GM10248 (cell line): ENCODE measurements around the gene SCNM1.
"Not testable (repeated sequence)": the region's sequence is repeated elsewhere in the genome, so short reads cannot be mapped to it uniquely, and the experiment has no call there.

ENCODE experiments used
- CTCF ChIA-PET: fragments of 300-600 bp; sonication (Branson Sonifier 250); formaldehyde crosslinking; extraction: SDS; loops from one replicate; lab custom pipeline; 2021; ENCODE audit warnings: antibody characterized with exemption; lab: Yijun Ruan, JAX
- POLR2A ChIA-PET: fragments of 350-650 bp; sonication (Branson Sonifier 250); formaldehyde crosslinking; extraction: SDS; loops from one replicate; lab custom pipeline; 2020; ENCODE audit warnings: antibody characterized with exemption; lab: Yijun Ruan, JAX
- DNase-seq: peaks from one replicate; pipeline ENCODE4 v3.0.0; 2012; ENCODE audit errors: extremely low spot score
- CTCF ChIP-seq: IDR thresholded peaks from 2 replicates; pipeline ENCODE4 v1.5.1; 2012; ENCODE audit warnings: mild to moderate bottlenecking, low read depth; ENCODE audit errors: extremely low read depth, missing control alignments, control extremely low read depth

SCNM1 gene

GRCh38 chr1:151196292-151196800, 30.4 kb downstream of the SCNM1 start:
- ChIA-PET POLR2A (no interaction called here), CTCF (interaction anchor here (0.9 to 1.6 kb wide), 4 partner anchors 12 to 58 kb away, joined by 3 to 11 read pairs (median 4); partner anchors contain the start of gene PSMD4)
- TF ChIP-seq CTCF = peak; percentile 56
- DNase-seq = peak; percentile 56

GRCh38 chr1:151197863-151198253, 31.9 kb downstream of the SCNM1 start:
- TF ChIP-seq CTCF = no peak
- ChIA-PET POLR2A (no interaction called here), CTCF (interaction anchor here (1.6 kb wide), 1 partner anchor 54 kb away, joined by 11 read pairs; no protein-coding TSS in a partner anchor)
- no peak for DNase-seq

DNA sequence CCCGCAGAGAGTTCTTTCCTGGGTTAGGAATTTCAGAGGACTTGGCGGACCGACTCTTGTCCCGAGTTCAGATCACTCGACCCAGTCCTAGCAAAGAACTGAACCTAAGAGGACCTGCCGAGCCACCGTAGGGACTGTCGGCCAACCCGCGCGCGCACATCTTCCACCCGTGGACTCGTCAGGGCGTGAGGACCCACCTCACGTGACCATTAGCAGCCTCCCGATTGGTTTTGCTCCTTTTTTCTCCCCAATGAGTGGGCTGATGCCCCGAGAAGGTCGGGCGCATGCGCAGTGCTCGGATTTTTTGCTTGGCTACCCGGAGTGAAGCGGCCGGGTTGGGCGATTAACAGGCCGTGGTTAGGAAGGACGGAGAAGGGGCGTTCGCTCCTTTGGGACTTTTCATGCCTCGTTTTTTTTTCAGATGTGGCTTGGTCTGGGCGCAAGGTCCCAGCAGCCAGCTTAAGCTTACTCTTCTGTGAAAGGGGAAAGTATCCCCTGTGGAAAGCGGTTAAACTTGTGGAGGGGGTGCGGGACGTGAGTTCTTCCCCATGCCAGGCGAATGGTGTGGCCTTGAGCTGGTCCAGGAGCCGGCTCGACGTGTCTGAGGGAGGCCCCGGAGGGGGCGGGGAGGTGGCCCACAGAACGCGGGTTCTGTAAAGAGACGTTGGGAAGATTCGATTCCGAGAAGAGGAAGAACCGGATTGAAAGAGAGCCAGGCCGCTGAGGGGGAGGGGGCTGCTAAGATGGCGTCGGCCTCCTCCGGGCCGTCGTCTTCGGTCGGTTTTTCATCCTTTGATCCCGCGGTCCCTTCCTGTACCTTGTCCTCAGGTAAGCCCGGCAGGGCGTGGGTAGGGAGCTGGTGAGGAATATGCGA, 32.5 kb downstream of the SCNM1 start, which contains the start of gene PIP5K1A:
Gene PIP5K1A, plus strand, starts transcription at position 299 of the 874 bp plus-strand sequence. Its CDS starts 445 bp downstream, at position 744.
- DNase-seq = peak; percentile 99
- TF ChIP-seq CTCF = no peak
- ChIA-PET CTCF (interaction anchor here (1.0 kb wide), 1 partner anchor 54 kb away, joined by 4 read pairs; no protein-coding TSS in a partner anchor), POLR2A (interaction anchor here (1.4 kb wide), 1 partner anchor 9 kb away, joined by 8 read pairs; the partner anchor contains the start of gene VPS72)

- POLR2A ChIA-PET = interaction anchor here (1.4 kb wide), 1 partner anchor 10 kb away, joined by 8 read pairs; the partner anchor contains the start of gene VPS72
- CTCF ChIA-PET = interaction anchor here (1.0 to 2.3 kb wide), 3 partner anchors 22 to 141 kb away, joined by 3 to 11 read pairs (median 3); partner anchors contain the start of gene TMOD4
- no peak for TF ChIP-seq CTCF
- DNase-seq = no peak
These were observed 34.1 kb downstream of the SCNM1 start for GRCh38 chr1:151199873-151200581.

DNA sequence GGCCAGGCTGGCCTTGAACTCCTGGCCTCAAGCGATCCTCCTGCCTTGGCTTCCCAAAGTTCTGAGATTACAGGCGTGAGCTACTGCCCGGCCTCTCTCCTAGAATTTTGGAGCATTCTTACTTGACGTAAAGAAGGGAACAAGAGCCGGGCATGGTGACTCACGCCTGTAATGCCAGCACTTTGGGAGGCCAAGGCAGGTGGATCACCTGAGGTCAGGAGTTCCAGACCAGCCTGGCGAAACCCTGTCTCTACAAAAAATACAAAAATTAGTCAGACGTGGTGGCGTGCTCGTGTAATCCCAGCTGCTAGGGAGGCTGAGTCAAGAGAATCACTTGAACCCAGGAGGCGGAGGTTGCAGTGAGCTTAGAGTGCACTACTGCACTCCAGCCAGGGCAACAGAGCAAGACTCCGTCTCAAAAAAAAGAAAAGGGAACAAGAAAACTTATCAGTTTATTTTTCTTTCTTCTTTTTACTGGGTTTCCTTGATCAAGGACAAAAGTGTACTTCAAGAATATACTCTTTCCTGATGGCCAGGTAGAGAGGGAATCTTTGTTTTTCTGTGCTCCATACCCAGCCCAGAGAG, 39.5 kb downstream of the SCNM1 start:
- POLR2A ChIA-PET, DNase-seq: not testable (repeated sequence)
- CTCF ChIA-PET = interaction anchor here (1.0 to 1.5 kb wide), 3 partner anchors 9 to 100 kb away, joined by 3 to 4 read pairs (median 3); no protein-coding TSS in a partner anchor

GRCh38 chr1:151210830-151211229, 44.9 kb downstream of the SCNM1 start:
- CTCF ChIA-PET = interaction anchor here (1.6 kb wide), 1 partner anchor 24 kb away, joined by 3 read pairs; no protein-coding TSS in a partner anchor
- DNase-seq = no peak
- TF ChIP-seq CTCF = no peak
- POLR2A ChIA-PET = no interaction called here
